ENCODE measurements around the gene PPP1R1B. TPM values are rescaled to one million over a fixed set of nuclear protein-coding genes. Genes with fewer than 3 reads are reported as not detected.

Gene PPP1R1B
- polyA plus RNA-seq, 1 donor (not counting 4 experiments of a cell fraction or from before 2014, with no cell fraction given) = 0.18 TPM

- H4K20me1 ChIP-seq (ENCODE audit: control insufficient read depth, extremely low read depth, insufficient read depth, low read length) = peaks cover 6% of the 10 kb centered on the region
- H3K27ac ChIP-seq (ENCODE audit: control insufficient read depth, insufficient read depth, low read length) = no peak overlapping the region
- no peak overlapping the region for H3K4me3 ChIP-seq (ENCODE audit: control insufficient read depth in 2 of 3, extremely low read depth in 1 of 3, insufficient read depth in 2 of 3, low read depth in 1 of 3, low read length in 3 of 3)
- peaks cover 3% of the 10 kb centered on the region for H3K9me1 ChIP-seq (ENCODE audit: control insufficient read depth, extremely low read depth, insufficient read depth, low read length)
- no peaks in the 10 kb centered on the region for H3K36me3 ChIP-seq (ENCODE audit: control insufficient read depth in 2 of 2, extremely low read depth in 1 of 2, insufficient read depth in 2 of 2, low read length in 2 of 2)
- H2AFZ ChIP-seq (ENCODE audit: control insufficient read depth, low read length) = no peak overlapping the region
- FAIRE-seq (no peak), DNase-seq (ENCODE audit: low read depth, low spot score) (no peak)
- no peaks in the 10 kb centered on the region for H3K27me3 ChIP-seq (ENCODE audit: control insufficient read depth, extremely low read depth, insufficient read depth, low read length)
- no peak overlapping the region for H3K4me2 ChIP-seq (ENCODE audit: control insufficient read depth, extremely low read depth, insufficient read depth, low read depth, low read length)
- H3K9ac ChIP-seq (ENCODE audit: control insufficient read depth, extremely low read depth, insufficient read depth, low read length) = no peak overlapping the region
- TF ChIP-seq, protein P1, sequence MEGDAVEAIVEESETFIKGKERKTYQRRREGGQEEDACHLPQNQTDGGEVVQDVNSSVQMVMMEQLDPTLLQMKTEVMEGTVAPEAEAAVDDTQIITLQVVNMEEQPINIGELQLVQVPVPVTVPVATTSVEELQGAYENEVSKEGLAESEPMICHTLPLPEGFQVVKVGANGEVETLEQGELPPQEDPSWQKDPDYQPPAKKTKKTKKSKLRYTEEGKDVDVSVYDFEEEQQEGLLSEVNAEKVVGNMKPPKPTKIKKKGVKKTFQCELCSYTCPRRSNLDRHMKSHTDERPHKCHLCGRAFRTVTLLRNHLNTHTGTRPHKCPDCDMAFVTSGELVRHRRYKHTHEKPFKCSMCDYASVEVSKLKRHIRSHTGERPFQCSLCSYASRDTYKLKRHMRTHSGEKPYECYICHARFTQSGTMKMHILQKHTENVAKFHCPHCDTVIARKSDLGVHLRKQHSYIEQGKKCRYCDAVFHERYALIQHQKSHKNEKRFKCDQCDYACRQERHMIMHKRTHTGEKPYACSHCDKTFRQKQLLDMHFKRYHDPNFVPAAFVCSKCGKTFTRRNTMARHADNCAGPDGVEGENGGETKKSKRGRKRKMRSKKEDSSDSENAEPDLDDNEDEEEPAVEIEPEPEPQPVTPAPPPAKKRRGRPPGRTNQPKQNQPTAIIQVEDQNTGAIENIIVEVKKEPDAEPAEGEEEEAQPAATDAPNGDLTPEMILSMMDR (optimal IDR thresholded peaks at IDR 0.05 in 1 of 3, IDR thresholded peaks at IDR 0.05 in 1 of 3, conservative IDR thresholded peaks at IDR 0.05 in 1 of 3; ENCODE audit: extremely low read depth in 1 of 3, insufficient read depth in 2 of 3, low read length in 3 of 3) = no peak
- TF ChIP-seq EZH2 (IDR thresholded peaks at IDR 0.05; ENCODE audit: low read length) = no peak
- peaks cover 27% of the 10 kb centered on the region for H3K4me1 ChIP-seq (ENCODE audit: control insufficient read depth, extremely low read depth, insufficient read depth, low read length)
- H3K9me3 ChIP-seq (ENCODE audit: control insufficient read depth, low read depth, low read length) = no peaks in the 10 kb centered on the region
- dilution Hi-C loops (cut with MboI; ENCODE audit: extremely low pct_ligation_motif_present, low sequenced_read_pairs) = no loop called here
- peaks cover 41% of the 10 kb centered on the region for H3K79me2 ChIP-seq (ENCODE audit: control insufficient read depth, insufficient read depth, low read length)
These were observed 12.3 kb downstream of the PPP1R1B start for GRCh38 chr17:39639043-39639442.

DNA sequence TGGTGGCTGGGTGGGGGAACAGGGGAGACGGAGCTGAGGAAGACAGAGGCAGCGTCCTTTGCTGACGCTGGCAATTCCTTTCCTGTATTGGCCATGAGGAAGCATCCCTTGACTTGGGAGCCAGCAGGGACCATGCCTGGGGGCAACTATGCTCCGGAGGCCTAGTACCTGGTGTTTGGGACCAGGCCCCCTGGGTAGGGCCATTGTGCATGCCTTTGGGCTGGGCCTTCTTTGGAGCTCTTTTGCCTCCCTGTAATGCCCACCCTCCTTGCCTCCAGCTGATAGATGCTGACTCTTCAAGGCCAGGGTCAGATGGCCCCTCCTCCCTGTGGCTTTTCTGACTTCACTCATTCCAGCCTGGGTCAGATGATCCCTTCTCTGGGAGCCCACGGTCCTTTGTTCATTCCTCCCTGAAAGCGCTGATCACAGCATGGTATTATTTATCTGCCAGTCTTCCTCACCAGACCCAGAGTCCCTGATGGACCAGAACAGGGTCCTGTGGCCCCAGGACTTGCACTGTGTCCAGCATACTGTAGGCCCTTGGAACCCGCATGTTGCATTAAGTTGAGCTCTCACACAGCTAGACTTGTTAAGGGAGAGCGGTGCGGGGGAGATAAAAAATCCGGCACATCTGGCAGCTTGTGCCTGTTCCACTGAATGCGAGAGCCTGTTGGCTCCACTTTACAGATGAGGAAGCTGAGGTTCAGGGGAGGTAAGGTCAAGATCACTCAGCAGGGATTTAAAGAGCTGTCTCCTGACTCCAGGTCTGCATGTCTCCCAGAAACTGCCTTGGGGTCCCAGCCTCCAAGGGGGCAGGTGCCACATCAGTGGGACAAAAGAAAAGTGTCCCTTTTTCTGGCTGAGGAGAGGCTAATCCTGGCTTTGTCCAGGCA, 13.1 kb downstream of the PPP1R1B start:
- TF ChIP-seq EZH2 (IDR thresholded peaks at IDR 0.05; ENCODE audit: low read length) = no peak
- TF ChIP-seq, protein P1 (optimal IDR thresholded peaks at IDR 0.05 in 1 of 3, IDR thresholded peaks at IDR 0.05 in 1 of 3, conservative IDR thresholded peaks at IDR 0.05 in 1 of 3; ENCODE audit: extremely low read depth in 1 of 3, insufficient read depth in 2 of 3, low read length in 3 of 3) = no peak
- H3K4me1 ChIP-seq (ENCODE audit: control insufficient read depth, extremely low read depth, insufficient read depth, low read length) = peaks cover 27% of the 10 kb centered on the region
- FAIRE-seq = no peak

More for the DNA sequence above, 13.1 kb downstream of the PPP1R1B start:
- Histone ChIP-seq H3K27me3 (ENCODE audit: control insufficient read depth, extremely low read depth, insufficient read depth, low read length) (no peaks in the 10 kb centered on the region), H3K9me3 (ENCODE audit: control insufficient read depth, low read depth, low read length) (no peaks in the 10 kb centered on the region), H3K79me2 (ENCODE audit: control insufficient read depth, insufficient read depth, low read length) (peaks cover 45% of the 10 kb centered on the region), H3K4me3 (ENCODE audit: control insufficient read depth in 2 of 3, extremely low read depth in 1 of 3, insufficient read depth in 2 of 3, low read depth in 1 of 3, low read length in 3 of 3) (no peak overlapping the region), H4K20me1 (ENCODE audit: control insufficient read depth, extremely low read depth, insufficient read depth, low read length) (peaks cover 6% of the 10 kb centered on the region), H3K27ac (ENCODE audit: control insufficient read depth, insufficient read depth, low read length) (no peak overlapping the region), H3K9me1 (ENCODE audit: control insufficient read depth, extremely low read depth, insufficient read depth, low read length) (peaks cover 3% of the 10 kb centered on the region), H3K4me2 (ENCODE audit: control insufficient read depth, extremely low read depth, insufficient read depth, low read depth, low read length) (no peak overlapping the region), H2AFZ (ENCODE audit: control insufficient read depth, low read length) (no peak overlapping the region), H3K9ac (ENCODE audit: control insufficient read depth, extremely low read depth, insufficient read depth, low read length) (no peak overlapping the region), H3K36me3 (ENCODE audit: control insufficient read depth in 2 of 2, extremely low read depth in 1 of 2, insufficient read depth in 2 of 2, low read length in 2 of 2) (no peaks in the 10 kb centered on the region)
- no peak for DNase-seq (ENCODE audit: low read depth, low spot score)
- dilution Hi-C loops (cut with MboI; ENCODE audit: extremely low pct_ligation_motif_present, low sequenced_read_pairs) = no loop called here
